Anterior cingulate cortex (tissue), 58 donors: Measurements from ENCODE around the gene PPP2R1B.

Experiments used
- DNase-seq, 58 donors: peaks; one replicate each; lab custom pipeline; 2025; lab: John Stamatoyannopoulos, UW

Gene PPP2R1B

GRCh38 chr11:111700162-111700561 lies 66.0 kb downstream of the PPP2R1B start:
- DNase-seq = no peak

DNA sequence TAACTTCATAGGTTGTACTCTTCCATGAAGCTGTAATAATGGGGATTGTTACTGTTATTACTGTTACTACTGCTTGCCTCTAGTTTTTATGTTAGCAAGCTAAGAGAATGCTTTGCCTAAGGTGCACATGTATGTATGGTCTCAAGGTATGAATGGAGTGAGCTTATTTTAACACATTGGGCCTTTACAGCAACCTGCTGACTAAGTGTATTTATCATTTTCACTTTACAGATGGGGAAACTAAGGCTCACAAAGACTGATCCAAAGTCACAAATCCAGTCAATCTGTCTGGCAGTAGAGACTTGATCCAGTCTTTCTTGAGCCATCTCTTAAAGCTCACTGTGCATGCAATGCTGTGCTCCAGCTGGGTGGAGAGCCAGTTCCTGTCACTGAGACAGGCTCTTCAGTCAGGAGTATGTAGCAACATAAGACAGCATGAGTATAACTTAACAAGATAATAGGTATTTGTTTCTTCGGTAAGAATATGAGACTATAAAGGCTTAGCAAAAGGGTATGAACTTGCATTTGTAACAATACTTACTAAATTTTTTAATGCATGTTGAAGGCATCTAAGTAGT lies 66.5 kb downstream of the PPP2R1B start:
- DNase-seq = no peak

GRCh38 chr11:111698852-111699559 lies 67.2 kb downstream of the PPP2R1B start:
- DNase-seq = no peak

DNA sequence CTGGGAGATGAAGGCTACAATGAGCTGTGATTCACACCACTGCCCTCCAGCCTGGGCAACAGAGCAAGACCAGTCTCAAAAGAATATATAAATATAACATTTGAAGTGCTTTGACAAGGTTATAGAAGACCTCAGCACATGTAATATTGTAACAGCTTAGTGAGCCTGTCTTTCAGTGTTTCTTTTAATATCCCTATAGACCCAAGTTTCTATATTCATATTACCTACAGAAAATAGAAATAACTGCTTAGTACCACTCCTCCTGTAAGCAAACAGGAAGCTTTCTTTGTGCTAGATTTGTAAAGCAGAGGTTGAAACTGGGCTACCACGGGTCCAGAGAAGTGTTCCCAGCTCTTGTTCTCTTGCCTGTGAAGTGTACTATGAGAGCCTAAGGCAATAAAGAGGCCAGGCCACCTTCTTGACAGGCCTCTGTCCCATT lies 68.2 kb downstream of the PPP2R1B start:
- DNase-seq = no peak

DNA sequence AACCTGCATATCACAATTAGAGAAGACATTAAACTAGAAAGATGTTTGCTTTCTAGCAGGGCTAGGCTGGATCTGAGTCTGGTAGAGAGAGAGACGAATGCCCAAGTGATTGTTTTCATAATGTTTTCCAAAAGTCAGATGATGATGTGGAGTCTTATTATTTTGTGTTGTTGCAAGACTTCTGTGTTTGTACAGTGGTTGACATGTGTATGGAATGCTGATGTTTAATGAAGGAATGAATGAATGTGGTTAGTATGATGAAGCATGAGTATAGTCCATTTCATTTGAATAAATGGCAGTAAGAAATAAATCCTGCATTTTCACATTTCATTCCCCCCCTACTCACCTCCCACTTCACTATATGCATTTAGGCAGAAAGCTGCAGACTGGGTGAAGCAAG lies 69.6 kb downstream of the PPP2R1B start:
- no peak for DNase-seq

DNA sequence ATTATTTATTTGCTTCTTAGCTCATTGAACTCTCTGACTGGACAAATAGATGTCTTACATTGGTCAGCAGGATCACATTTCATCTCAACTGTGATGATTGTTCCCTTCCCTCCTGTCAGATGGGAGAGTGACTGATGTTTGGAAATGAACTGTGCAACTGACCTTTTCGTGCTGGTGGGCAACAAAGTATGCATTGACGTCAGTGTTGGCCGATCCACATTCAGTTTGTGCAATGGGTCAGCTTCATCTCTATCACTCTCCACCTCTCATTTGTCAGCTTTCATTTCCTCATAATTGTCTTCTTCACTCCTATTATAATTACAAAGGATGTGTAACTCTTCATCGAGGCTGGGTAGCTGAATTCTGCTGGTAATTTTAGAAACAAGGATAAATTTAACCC lies 71.3 kb downstream of the PPP2R1B start:
- DNase-seq = peak in 1 of 58 donors; percentile 44

- DNase-seq = no peak
Observed at GRCh38 chr11:111693224-111693937, 72.8 kb downstream of the PPP2R1B start.

DNA sequence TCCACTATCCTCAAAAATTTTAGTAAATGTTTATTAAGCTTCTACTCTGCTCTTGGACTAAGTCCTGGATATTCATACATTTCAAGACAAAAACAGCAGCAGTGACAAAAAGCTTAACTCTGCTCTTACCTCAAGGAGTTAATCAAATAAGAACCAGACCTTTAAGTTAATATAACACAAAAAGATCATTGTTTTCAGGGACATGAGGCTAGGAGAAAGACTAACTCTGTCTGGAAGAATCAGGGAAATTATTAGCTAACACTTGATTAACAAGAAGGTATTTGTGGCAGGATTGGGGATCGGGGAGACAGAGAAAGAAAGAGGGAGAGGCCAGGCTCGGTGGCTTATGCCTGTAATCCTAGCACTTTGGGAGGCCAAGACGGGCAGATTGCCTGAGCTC lies 74.4 kb downstream of the PPP2R1B start:
- DNase-seq = no peak

- no peak for DNase-seq
Observed at GRCh38 chr11:111691176-111691575, 75.0 kb downstream of the PPP2R1B start.

- no peak for DNase-seq
Observed at GRCh38 chr11:111688013-111688412, 78.2 kb downstream of the PPP2R1B start.

GRCh38 chr11:111684251-111684650 lies 81.9 kb downstream of the PPP2R1B start:
- no peak for DNase-seq

- DNase-seq = no peak
Observed at GRCh38 chr11:111683806-111684205, 82.4 kb downstream of the PPP2R1B start.

DNA sequence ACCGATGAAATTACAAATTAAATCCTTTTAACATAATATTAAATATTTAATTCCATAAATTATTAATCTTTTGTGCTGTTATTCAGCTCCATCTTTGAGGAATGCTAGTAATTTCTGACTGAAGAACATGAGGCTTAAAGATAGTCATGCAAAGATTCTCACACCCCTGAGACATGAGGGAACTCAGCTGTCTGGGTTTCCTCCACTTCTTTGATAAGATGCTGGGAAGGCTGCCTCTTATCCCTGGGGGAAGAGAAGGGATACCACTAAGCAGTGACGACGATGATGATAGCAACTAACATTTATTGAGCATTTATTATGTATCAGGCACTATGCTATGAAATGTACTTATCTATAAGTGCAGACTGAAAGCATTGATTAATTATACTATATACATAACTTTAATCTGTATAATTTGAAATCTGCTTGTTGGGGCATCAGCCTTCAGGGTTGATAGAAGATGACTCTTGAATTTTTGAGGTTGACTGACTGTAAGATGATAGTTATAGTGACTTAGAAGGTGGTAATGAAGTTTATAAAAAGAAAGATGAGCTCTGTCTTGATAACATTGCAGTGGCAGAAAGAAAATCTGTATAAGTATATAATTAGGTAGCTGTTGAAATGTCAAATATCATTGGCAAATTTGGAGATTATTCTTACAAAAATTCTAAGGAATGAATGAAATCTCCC lies 85.6 kb downstream of the PPP2R1B start:
- DNase-seq = no peak
